GM23338 (cell line): ENCODE data around the gene DTNBP1. TPM values are rescaled to one million over a fixed set of nuclear protein-coding genes. Genes with fewer than 3 reads are reported as not detected.

Source experiments
- ATAC-seq: fragments of 200-7000 bp; cut with Tn5 transposase; 3 replicates; pipeline ENCODE4 v1.9.1; 2020
- DNase-seq: peaks from one replicate; pipeline ENCODE4 v3.0.0-alpha.2; 2015; ENCODE audit warnings: low spot score
- H2AFZ ChIP-seq: fragments of 200-600 bp; sonication (generic); 2 replicates; pipeline ENCODE4 v1.8.0; 2016; ENCODE audit warnings: antibody characterized with exemption, mild to moderate bottlenecking, moderate library complexity
- H3F3A ChIP-seq: fragments of 200-600 bp; sonication (generic); replicated peaks from 2 replicates; pipeline ENCODE4 v1.8.0; 2017; ENCODE audit warnings: antibody characterized with exemption, mixed run types, low read depth
- H3K27ac ChIP-seq: fragments of 200-600 bp; sonication (generic); 2 replicates; pipeline ENCODE4 v1.6.1; 2016; ENCODE audit warnings: low read depth
- H3K27me3 ChIP-seq: fragments of 200-600 bp; sonication (generic); 2 replicates; pipeline ENCODE4 v1.8.0; 2016; ENCODE audit warnings: mild to moderate bottlenecking, mixed run types, moderate library complexity; ENCODE audit not compliant: insufficient read depth
- H3K36me3 ChIP-seq: fragments of 200-600 bp; sonication (generic); 2 replicates; pipeline ENCODE4 v1.8.0; 2016; ENCODE audit warnings: mild to moderate bottlenecking; ENCODE audit not compliant: insufficient read depth
- H3K4me1 ChIP-seq: fragments of 200-600 bp; sonication (generic); 2 replicates; pipeline ENCODE4 v1.8.0; 2016; ENCODE audit warnings: mild to moderate bottlenecking, moderate library complexity; ENCODE audit not compliant: insufficient read depth
- H3K4me2 ChIP-seq: fragments of 200-600 bp; sonication (generic); 2 replicates; pipeline ENCODE4 v1.7.1; 2017; ENCODE audit warnings: mixed run types
- H3K4me3 ChIP-seq: fragments of 200-600 bp; sonication (generic); 2 replicates; pipeline ENCODE4 v1.6.1; 2016; ENCODE audit warnings: mixed run types
- H3K79me2 ChIP-seq: fragments of 200-600 bp; sonication (generic); replicated peaks from 2 replicates; pipeline ENCODE4 v1.8.0; 2017; ENCODE audit warnings: mild to moderate bottlenecking; ENCODE audit not compliant: insufficient read depth
- H3K9me2 ChIP-seq: fragments of 200-600 bp; sonication (generic); 2 replicates; pipeline ENCODE4 v1.8.0; 2017; ENCODE audit not compliant: insufficient read depth
- H4K20me1 ChIP-seq: fragments of 200-600 bp; sonication (generic); replicated peaks from 2 replicates; pipeline ENCODE4 v1.8.0; 2017; ENCODE audit warnings: mild to moderate bottlenecking; ENCODE audit not compliant: insufficient read depth
- H3K27ac Mint-ChIP-seq: 2 replicates; pipeline ENCODE4 v1.8.0; 2020; ENCODE audit warnings: inconsistent platforms, mild to moderate bottlenecking, moderate library complexity, mixed read lengths
- H3K27me3 Mint-ChIP-seq: 3 replicates; pipeline ENCODE4 v1.8.0; 2022; ENCODE audit warnings: low read depth, mild to moderate bottlenecking, moderate library complexity, mixed read lengths, inconsistent platforms; ENCODE audit not compliant: insufficient read depth, poor library complexity
- H3K36me3 Mint-ChIP-seq: 3 replicates; pipeline ENCODE4 v1.8.0; 2021; ENCODE audit warnings: low read depth, mild to moderate bottlenecking, inconsistent platforms, moderate library complexity, mixed read lengths
- H3K4me1 Mint-ChIP-seq: 3 replicates; pipeline ENCODE4 v1.8.0; 2020; ENCODE audit warnings: mild to moderate bottlenecking, inconsistent platforms, mixed read lengths
- H3K4me3 Mint-ChIP-seq: 3 replicates; pipeline ENCODE4 v1.8.0; 2021; ENCODE audit warnings: moderate library complexity, mild to moderate bottlenecking, inconsistent platforms, mixed read lengths
- H3K9me3 Mint-ChIP-seq: 3 replicates; pipeline ENCODE4 v1.8.0; 2020; ENCODE audit warnings: moderate library complexity, mild to moderate bottlenecking, inconsistent platforms, mixed read lengths
- CREB1 ChIP-seq: fragments of 250-450 bp; sonication (Bioruptor Pico); IDR thresholded peaks from 2 replicates; pipeline ENCODE4 v1.5.0; 2020; ENCODE audit warnings: low read depth, mild to moderate bottlenecking, moderate library complexity
- NANOG ChIP-seq: IDR thresholded peaks from 2 replicates; pipeline ENCODE4 v1.6.1; 2016; ENCODE audit warnings: antibody characterized with exemption, borderline replicate concordance
- POLR2AphosphoS5 ChIP-seq: IDR thresholded peaks from 2 replicates; pipeline ENCODE4 v1.6.1; 2016; ENCODE audit warnings: antibody characterized with exemption, low read depth
- STAT1 ChIP-seq: IDR thresholded peaks from one replicate; pipeline ENCODE4 v1.6.1; 2016; ENCODE audit warnings: antibody characterized with exemption; ENCODE audit not compliant: unreplicated experiment
- ZNF114 ChIP-seq: fragments of 250-450 bp; sonication (Bioruptor Pico); IDR thresholded peaks from 2 replicates; pipeline ENCODE4 v1.5.0; 2020; ENCODE audit warnings: mild to moderate bottlenecking, moderate library complexity
- ZNF331 ChIP-seq: fragments of 250-450 bp; sonication (Bioruptor Pico); IDR thresholded peaks from 2 replicates; pipeline ENCODE4 v1.5.0; 2020; ENCODE audit warnings: low read depth, mild to moderate bottlenecking, moderate library complexity
- ZNF462 ChIP-seq: fragments of 250-450 bp; sonication (Bioruptor Pico); IDR thresholded peaks from 2 replicates; pipeline ENCODE4 v1.5.0; 2020; ENCODE audit warnings: mild to moderate bottlenecking, moderate library complexity
- polyA plus RNA-seq: library from polyadenylated mRNA; unstranded; fragments of >200 nt; fragmentation: Nextera tagmentation; extraction: Ambion mirVana; gene quantifications from 2 replicates; pipeline ENCODE4 v1.2.1, GENCODE V29; 2016
- total RNA-seq: library from RNA; depleted of rRNA; stranded (reverse); fragments of >200 nt; shearing (Covaris generic); gene quantifications from 2 replicates; pipeline ENCODE4 v1.2.3, GENCODE V29; 2014
- TF ChIP-seq, protein P1 (sequence below): IDR thresholded peaks from one replicate; pipeline ENCODE4 v1.6.1; 2018; ENCODE audit warnings: antibody characterized with exemption; ENCODE audit not compliant: unreplicated experiment
- TF ChIP-seq, protein P2 (sequence below), 2 experiments: fragments of 200-600 bp in 1 of 2; sonication (generic) in 1 of 2; conservative IDR thresholded peaks; 2 replicates each; pipeline versions ENCODE4 v1.5.1 to v1.6.1; 2016 to 2017; ENCODE audit warnings: antibody characterized with exemption in 2 of 2, low read depth in 2 of 2, mild to moderate bottlenecking in 2 of 2, moderate library complexity in 1 of 2
- TF ChIP-seq, protein P3 (sequence below): IDR thresholded peaks from 2 replicates; pipeline ENCODE4 v1.6.1; 2016; ENCODE audit warnings: antibody characterized with exemption

DTNBP1 gene
- total and polyA plus RNA-seq, 2 experiments from 2014 or later = 12.1 to 20.1 TPM

DNA sequence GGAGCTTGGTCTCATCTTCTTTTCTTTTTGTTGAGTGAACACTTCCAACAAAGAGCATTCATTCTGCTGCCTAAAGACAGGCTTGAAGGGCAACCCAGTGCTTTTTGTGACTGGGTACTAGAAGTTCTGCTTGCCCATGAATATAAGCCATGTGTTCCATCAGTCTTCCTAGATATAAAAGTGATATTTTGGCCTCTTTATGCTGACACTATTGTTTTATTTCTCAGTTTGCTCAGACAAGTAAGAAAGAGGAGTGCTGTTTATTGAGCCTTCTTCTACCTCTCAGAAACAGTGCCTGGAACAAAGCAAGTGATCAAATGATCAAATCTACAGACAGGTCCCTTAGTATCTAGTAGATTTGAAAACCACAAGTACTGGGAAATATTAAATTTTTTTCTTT, 2.4 kb upstream of the DTNBP1 start (continued):
- TF ChIP-seq, protein P1, sequence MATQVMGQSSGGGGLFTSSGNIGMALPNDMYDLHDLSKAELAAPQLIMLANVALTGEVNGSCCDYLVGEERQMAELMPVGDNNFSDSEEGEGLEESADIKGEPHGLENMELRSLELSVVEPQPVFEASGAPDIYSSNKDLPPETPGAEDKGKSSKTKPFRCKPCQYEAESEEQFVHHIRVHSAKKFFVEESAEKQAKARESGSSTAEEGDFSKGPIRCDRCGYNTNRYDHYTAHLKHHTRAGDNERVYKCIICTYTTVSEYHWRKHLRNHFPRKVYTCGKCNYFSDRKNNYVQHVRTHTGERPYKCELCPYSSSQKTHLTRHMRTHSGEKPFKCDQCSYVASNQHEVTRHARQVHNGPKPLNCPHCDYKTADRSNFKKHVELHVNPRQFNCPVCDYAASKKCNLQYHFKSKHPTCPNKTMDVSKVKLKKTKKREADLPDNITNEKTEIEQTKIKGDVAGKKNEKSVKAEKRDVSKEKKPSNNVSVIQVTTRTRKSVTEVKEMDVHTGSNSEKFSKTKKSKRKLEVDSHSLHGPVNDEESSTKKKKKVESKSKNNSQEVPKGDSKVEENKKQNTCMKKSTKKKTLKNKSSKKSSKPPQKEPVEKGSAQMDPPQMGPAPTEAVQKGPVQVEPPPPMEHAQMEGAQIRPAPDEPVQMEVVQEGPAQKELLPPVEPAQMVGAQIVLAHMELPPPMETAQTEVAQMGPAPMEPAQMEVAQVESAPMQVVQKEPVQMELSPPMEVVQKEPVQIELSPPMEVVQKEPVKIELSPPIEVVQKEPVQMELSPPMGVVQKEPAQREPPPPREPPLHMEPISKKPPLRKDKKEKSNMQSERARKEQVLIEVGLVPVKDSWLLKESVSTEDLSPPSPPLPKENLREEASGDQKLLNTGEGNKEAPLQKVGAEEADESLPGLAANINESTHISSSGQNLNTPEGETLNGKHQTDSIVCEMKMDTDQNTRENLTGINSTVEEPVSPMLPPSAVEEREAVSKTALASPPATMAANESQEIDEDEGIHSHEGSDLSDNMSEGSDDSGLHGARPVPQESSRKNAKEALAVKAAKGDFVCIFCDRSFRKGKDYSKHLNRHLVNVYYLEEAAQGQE = no peak
- TF ChIP-seq, protein P2, sequence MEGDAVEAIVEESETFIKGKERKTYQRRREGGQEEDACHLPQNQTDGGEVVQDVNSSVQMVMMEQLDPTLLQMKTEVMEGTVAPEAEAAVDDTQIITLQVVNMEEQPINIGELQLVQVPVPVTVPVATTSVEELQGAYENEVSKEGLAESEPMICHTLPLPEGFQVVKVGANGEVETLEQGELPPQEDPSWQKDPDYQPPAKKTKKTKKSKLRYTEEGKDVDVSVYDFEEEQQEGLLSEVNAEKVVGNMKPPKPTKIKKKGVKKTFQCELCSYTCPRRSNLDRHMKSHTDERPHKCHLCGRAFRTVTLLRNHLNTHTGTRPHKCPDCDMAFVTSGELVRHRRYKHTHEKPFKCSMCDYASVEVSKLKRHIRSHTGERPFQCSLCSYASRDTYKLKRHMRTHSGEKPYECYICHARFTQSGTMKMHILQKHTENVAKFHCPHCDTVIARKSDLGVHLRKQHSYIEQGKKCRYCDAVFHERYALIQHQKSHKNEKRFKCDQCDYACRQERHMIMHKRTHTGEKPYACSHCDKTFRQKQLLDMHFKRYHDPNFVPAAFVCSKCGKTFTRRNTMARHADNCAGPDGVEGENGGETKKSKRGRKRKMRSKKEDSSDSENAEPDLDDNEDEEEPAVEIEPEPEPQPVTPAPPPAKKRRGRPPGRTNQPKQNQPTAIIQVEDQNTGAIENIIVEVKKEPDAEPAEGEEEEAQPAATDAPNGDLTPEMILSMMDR (conservative IDR thresholded peaks at IDR 0.05; ENCODE audit: low read depth in 2 of 2) = no peak
- no peak for TF ChIP-seq NANOG
- no peak for TF ChIP-seq STAT1
- TF ChIP-seq, protein P3, sequence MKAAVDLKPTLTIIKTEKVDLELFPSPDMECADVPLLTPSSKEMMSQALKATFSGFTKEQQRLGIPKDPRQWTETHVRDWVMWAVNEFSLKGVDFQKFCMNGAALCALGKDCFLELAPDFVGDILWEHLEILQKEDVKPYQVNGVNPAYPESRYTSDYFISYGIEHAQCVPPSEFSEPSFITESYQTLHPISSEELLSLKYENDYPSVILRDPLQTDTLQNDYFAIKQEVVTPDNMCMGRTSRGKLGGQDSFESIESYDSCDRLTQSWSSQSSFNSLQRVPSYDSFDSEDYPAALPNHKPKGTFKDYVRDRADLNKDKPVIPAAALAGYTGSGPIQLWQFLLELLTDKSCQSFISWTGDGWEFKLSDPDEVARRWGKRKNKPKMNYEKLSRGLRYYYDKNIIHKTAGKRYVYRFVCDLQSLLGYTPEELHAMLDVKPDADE = no peak
- TF ChIP-seq ZNF114 (CRISPR knock-in tag) = no peak
- no peak for TF ChIP-seq POLR2AphosphoS5
- TF ChIP-seq ZNF331 (CRISPR knock-in tag) = no peak

DNA sequence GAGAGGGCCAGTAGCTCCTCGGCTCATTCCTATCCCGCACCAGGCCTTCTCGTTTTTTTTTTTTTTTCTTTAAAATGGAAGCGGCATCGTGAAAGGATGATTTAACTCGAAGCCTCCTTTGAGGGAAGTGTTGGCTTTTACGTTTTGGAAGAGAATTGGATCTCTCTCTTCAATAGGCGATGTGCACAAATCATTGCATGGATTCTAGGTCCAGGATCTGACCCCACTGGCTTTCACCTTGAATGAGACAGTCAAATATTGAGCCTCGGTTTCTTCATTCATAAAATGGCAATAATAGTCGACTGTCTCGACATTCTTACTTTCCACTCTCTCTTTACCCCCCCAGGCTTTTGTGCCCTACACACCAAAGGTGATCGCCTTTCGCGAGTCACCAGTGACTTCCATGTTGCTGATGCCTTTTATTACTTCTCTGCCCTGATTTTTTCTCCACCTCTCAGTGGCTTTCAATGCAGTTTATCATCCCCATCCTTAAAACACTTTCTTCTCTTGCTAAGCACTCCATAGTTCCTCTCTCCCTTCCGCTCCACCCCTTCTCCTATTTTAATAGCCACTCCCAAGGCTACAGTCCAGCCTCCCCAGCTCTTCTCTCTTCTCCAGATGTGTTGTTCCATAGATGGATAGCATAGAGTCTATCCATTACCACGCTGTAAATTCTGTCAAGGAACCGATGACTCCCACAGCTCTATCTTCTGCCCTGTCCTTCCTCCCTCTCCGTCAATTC, 473 bp upstream of the DTNBP1 start:
- Histone ChIP-seq H3K79me2 (peaks cover 12% of the 10 kb centered on the region; the same call in 1 of the 2 replicates), H3K4me3 (peak overlapping the region; percentile 86), H2AFZ (peak overlapping the region; percentile 92; the same call in 1 of the 2 replicates), H3F3A (peaks cover 10% of the 10 kb centered on the region; the same call in 1 of the 2 replicates), H3K4me1 (peaks cover 6% of the 10 kb centered on the region), H3K4me2 (peak overlapping the region; percentile 85), H3K27me3 (peaks cover 24% of the 10 kb centered on the region), H4K20me1 (no peaks in the 10 kb centered on the region; the same call in 1 of the 2 replicates), H3K36me3 (0 out of 2 replicates have a peak, but pooled peaks cover 6% of the 10 kb centered on the region), H3K9me2 (no peaks in the 10 kb centered on the region), H3K27ac (no peak overlapping the region)
- peaks cover 14% of the 10 kb centered on the region for H3K27me3 Mint-ChIP-seq
- no peak for ATAC-seq
- H3K9me3 Mint-ChIP-seq = no peaks in the 10 kb centered on the region
- H3K27ac Mint-ChIP-seq = no peak overlapping the region
- H3K4me1 Mint-ChIP-seq = peaks cover 11% of the 10 kb centered on the region
- DNase-seq = no peak
- peak overlapping the region; percentile 63 for H3K4me3 Mint-ChIP-seq
- H3K36me3 Mint-ChIP-seq = peaks cover 2% of the 10 kb centered on the region; the same call in 1 of the 3 replicates
- no peak for TF ChIP-seq CREB1
- TF ChIP-seq ZNF462 (CRISPR knock-in tag) = no peak
